HEK293 (cell line): ENCODE data around the gene PPP4R1.

Experiments
- CTCF ChIA-PET: fragments of 350-600 bp; formaldehyde crosslinking; extraction: SDS; loops from one replicate; lab custom pipeline; 2021; ENCODE audit warnings: antibody characterized with exemption; lab: Yijun Ruan, JAX
- POLR2A ChIA-PET: fragments of 300-600 bp; formaldehyde crosslinking; extraction: SDS; loops from one replicate; lab custom pipeline; 2020; ENCODE audit warnings: antibody characterized with exemption, inconsistent platforms; lab: Yijun Ruan, JAX
- H3K27ac ChIP-seq: fragments of 200-500 bp; sonication (Bioruptor generic); 2 replicates; pipeline ENCODE4 v1.5.1; 2014; ENCODE audit warnings: low read depth, low read length, control low read depth, inconsistent platforms; ENCODE audit errors: extremely low read depth
- H3K36me3 ChIP-seq, 2 experiments: fragments of 200-500 bp in 1 of 2; sonication (Bioruptor generic) in 1 of 2; 1 replicate in 1 of 2; 2 replicates in 1 of 2; pipeline ENCODE4 v1.5.1; 2014 to 2017; ENCODE audit warnings: inconsistent platforms in 2 of 2, low read length in 2 of 2; ENCODE audit not compliant: control insufficient read depth in 2 of 2, insufficient read depth in 1 of 2
- H3K4me1 ChIP-seq: fragments of 200-500 bp; sonication (Bioruptor generic); 2 replicates; pipeline ENCODE4 v1.5.1; 2014; ENCODE audit warnings: mild to moderate bottlenecking, low read length, inconsistent platforms; ENCODE audit not compliant: control insufficient read depth, insufficient read depth
- H3K4me3 ChIP-seq: 2 replicates; pipeline ENCODE4 v1.5.1; 2011; ENCODE audit warnings: low read depth, mild to moderate bottlenecking, control low read depth, low read length, moderate library complexity
- H3K9me3 ChIP-seq: fragments of 200-500 bp; sonication (Bioruptor generic); 2 replicates; pipeline ENCODE4 v1.5.1; 2014; ENCODE audit warnings: low read depth, low read length, inconsistent platforms; ENCODE audit not compliant: control insufficient read depth, insufficient read depth
- BCL11A ChIP-seq: fragments of 450-650 bp; formaldehyde crosslinking; IDR thresholded peaks from 2 replicates; pipeline ENCODE4 v1.5.1; 2016; ENCODE audit warnings: low read depth, missing biosample characterization, missing genetic modification characterization
- BCL11B ChIP-seq: fragments of 450-650 bp; formaldehyde crosslinking; IDR thresholded peaks from 2 replicates; pipeline ENCODE4 v1.5.1; 2016; ENCODE audit warnings: low read depth, missing biosample characterization, missing genetic modification characterization
- GFI1B ChIP-seq: fragments of 450-650 bp; formaldehyde crosslinking; IDR thresholded peaks from 2 replicates; pipeline ENCODE4 v1.5.1; 2016; ENCODE audit warnings: missing biosample characterization, missing genetic modification characterization
- YY1 ChIP-seq: fragments of 450-650 bp; formaldehyde crosslinking; IDR thresholded peaks from 2 replicates; pipeline ENCODE4 v1.5.1; 2018; ENCODE audit warnings: missing biosample characterization, missing genetic modification characterization
- ZBTB17 ChIP-seq: fragments of 450-650 bp; formaldehyde crosslinking; IDR thresholded peaks from 2 replicates; pipeline ENCODE4 v1.5.1; 2016; ENCODE audit warnings: missing biosample characterization, missing genetic modification characterization
- ZBTB8A ChIP-seq: fragments of 450-650 bp; formaldehyde crosslinking; IDR thresholded peaks from 2 replicates; pipeline ENCODE4 v1.5.1; 2016; ENCODE audit warnings: missing biosample characterization, missing genetic modification characterization
- ZNF140 ChIP-seq: fragments of 450-650 bp; formaldehyde crosslinking; IDR thresholded peaks from 2 replicates; pipeline ENCODE4 v1.5.1; 2016; ENCODE audit warnings: missing biosample characterization, missing genetic modification characterization
- ZNF157 ChIP-seq: fragments of 450-650 bp; formaldehyde crosslinking; IDR thresholded peaks from 2 replicates; pipeline ENCODE4 v1.5.1; 2016; ENCODE audit warnings: missing biosample characterization, missing genetic modification characterization
- ZNF184 ChIP-seq: fragments of 450-650 bp; IDR thresholded peaks from 2 replicates; pipeline ENCODE4 v1.5.1; 2018; ENCODE audit warnings: missing biosample characterization, mild to moderate bottlenecking, missing genetic modification characterization
- ZNF19 ChIP-seq: fragments of 450-650 bp; formaldehyde crosslinking; IDR thresholded peaks from 2 replicates; pipeline ENCODE4; 2016; ENCODE audit warnings: missing biosample characterization, missing genetic modification characterization, low read depth
- ZNF366 ChIP-seq: fragments of 450-650 bp; formaldehyde crosslinking; conservative IDR thresholded peaks from 2 replicates; pipeline ENCODE4 v1.5.1; 2016; ENCODE audit warnings: missing biosample characterization, missing genetic modification characterization
- ZNF501 ChIP-seq: fragments of 450-650 bp; formaldehyde crosslinking; IDR thresholded peaks from 2 replicates; pipeline ENCODE4 v1.5.1; 2016; ENCODE audit warnings: missing biosample characterization, missing genetic modification characterization
- ZNF529 ChIP-seq: fragments of 450-650 bp; formaldehyde crosslinking; IDR thresholded peaks from 2 replicates; pipeline ENCODE4 v1.5.1; 2017; ENCODE audit warnings: missing genetic modification characterization, missing biosample characterization; ENCODE audit not compliant: insufficient replicate concordance
- ZNF548 ChIP-seq: fragments of 450-650 bp; formaldehyde crosslinking; IDR thresholded peaks from 2 replicates; pipeline ENCODE4 v1.5.1; 2016; ENCODE audit warnings: missing biosample characterization, missing genetic modification characterization
- ZNF610 ChIP-seq: fragments of 450-650 bp; formaldehyde crosslinking; IDR thresholded peaks from 2 replicates; pipeline ENCODE4 v1.5.1; 2016; ENCODE audit warnings: missing biosample characterization, missing genetic modification characterization, borderline replicate concordance
- ZNF621 ChIP-seq: fragments of 450-650 bp; formaldehyde crosslinking; IDR thresholded peaks from 2 replicates; pipeline ENCODE4 v1.5.1; 2017; ENCODE audit warnings: missing biosample characterization, missing genetic modification characterization
- ZNF747 ChIP-seq: fragments of 450-650 bp; formaldehyde crosslinking; IDR thresholded peaks from 2 replicates; pipeline ENCODE4 v1.5.1; 2016; ENCODE audit warnings: missing biosample characterization, missing genetic modification characterization
- ZNF785 ChIP-seq: fragments of 450-650 bp; formaldehyde crosslinking; IDR thresholded peaks from 2 replicates; pipeline ENCODE4 v1.5.1; 2016; ENCODE audit warnings: missing biosample characterization, missing genetic modification characterization
- TF ChIP-seq, protein P1 (sequence below): fragments of 450-650 bp; formaldehyde crosslinking; IDR thresholded peaks from 2 replicates; pipeline ENCODE4 v1.5.1; 2016; ENCODE audit warnings: missing biosample characterization, missing genetic modification characterization
- TF ChIP-seq, protein P2 (sequence below): fragments of 450-650 bp; formaldehyde crosslinking; IDR thresholded peaks from 2 replicates; pipeline ENCODE4 v1.5.1; 2016; ENCODE audit warnings: missing biosample characterization, missing genetic modification characterization
- TF ChIP-seq, protein P3 (sequence below): fragments of 450-650 bp; formaldehyde crosslinking; conservative IDR thresholded peaks from 2 replicates; pipeline ENCODE4 v1.5.1; 2016; ENCODE audit warnings: low read depth, missing biosample characterization, missing genetic modification characterization
- TF ChIP-seq, protein P4 (sequence below): fragments of 450-650 bp; formaldehyde crosslinking; IDR thresholded peaks from 2 replicates; pipeline ENCODE4 v1.5.1; 2016; ENCODE audit warnings: missing biosample characterization, missing genetic modification characterization
- TF ChIP-seq, protein P5 (sequence below): fragments of 450-650 bp; formaldehyde crosslinking; IDR thresholded peaks from 2 replicates; pipeline ENCODE4 v1.5.1; 2016; ENCODE audit warnings: missing biosample characterization, missing genetic modification characterization, borderline replicate concordance
- TF ChIP-seq, protein P6 (sequence below): fragments of 450-650 bp; formaldehyde crosslinking; IDR thresholded peaks from 2 replicates; pipeline ENCODE4 v1.5.1; 2016; ENCODE audit warnings: missing biosample characterization, missing genetic modification characterization

Gene PPP4R1

DNA sequence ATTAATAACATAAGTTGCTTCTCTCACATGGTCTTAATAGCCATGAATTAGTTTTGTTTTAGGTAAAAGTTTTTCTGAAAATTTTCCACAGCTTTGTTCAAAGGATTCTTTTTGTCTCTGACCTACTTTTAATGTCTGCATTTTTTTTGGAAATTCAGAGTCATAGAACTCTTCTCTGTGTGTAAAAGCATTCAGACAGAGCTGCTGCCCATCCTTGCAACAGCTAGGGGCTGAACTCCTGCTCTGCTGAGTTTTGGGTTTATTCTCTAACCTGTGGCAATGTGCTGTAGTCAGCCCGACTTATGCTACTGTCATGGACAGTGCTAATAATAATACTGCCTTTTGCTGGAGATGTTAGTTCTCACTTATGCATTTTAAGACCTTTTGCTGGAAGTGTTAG, 95.0 kb downstream of the PPP4R1 start:
- Histone ChIP-seq H3K4me1 (peaks cover 4% of the 10 kb centered on the region), H3K27ac (no peak overlapping the region), H3K9me3 (no peaks in the 10 kb centered on the region), H3K4me3 (no peak overlapping the region), H3K36me3 (peaks cover 4 to 11% of the 10 kb centered on the region in 2 experiments; a peak in 2 of 3 replicates)
- TF ChIP-seq, protein P1, sequence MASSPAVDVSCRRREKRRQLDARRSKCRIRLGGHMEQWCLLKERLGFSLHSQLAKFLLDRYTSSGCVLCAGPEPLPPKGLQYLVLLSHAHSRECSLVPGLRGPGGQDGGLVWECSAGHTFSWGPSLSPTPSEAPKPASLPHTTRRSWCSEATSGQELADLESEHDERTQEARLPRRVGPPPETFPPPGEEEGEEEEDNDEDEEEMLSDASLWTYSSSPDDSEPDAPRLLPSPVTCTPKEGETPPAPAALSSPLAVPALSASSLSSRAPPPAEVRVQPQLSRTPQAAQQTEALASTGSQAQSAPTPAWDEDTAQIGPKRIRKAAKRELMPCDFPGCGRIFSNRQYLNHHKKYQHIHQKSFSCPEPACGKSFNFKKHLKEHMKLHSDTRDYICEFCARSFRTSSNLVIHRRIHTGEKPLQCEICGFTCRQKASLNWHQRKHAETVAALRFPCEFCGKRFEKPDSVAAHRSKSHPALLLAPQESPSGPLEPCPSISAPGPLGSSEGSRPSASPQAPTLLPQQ (tag by site-specific recombination) = no peak
- TF ChIP-seq BCL11A = no peak
- TF ChIP-seq BCL11B = no peak
- TF ChIP-seq GFI1B (tag by site-specific recombination) = no peak
- TF ChIP-seq, protein P2, sequence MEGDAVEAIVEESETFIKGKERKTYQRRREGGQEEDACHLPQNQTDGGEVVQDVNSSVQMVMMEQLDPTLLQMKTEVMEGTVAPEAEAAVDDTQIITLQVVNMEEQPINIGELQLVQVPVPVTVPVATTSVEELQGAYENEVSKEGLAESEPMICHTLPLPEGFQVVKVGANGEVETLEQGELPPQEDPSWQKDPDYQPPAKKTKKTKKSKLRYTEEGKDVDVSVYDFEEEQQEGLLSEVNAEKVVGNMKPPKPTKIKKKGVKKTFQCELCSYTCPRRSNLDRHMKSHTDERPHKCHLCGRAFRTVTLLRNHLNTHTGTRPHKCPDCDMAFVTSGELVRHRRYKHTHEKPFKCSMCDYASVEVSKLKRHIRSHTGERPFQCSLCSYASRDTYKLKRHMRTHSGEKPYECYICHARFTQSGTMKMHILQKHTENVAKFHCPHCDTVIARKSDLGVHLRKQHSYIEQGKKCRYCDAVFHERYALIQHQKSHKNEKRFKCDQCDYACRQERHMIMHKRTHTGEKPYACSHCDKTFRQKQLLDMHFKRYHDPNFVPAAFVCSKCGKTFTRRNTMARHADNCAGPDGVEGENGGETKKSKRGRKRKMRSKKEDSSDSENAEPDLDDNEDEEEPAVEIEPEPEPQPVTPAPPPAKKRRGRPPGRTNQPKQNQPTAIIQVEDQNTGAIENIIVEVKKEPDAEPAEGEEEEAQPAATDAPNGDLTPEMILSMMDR (tag by site-specific recombination) = no peak
- no peak for TF ChIP-seq ZNF548 (tag by site-specific recombination)
- no peak for TF ChIP-seq ZBTB8A
- TF ChIP-seq YY1 = no peak
- no peak for TF ChIP-seq ZNF19 (tag by site-specific recombination)
- TF ChIP-seq ZNF184 (tag by site-specific recombination) = no peak
- no peak for TF ChIP-seq ZNF501 (tag by site-specific recombination)
- TF ChIP-seq ZNF366 (tag by site-specific recombination) = no peak
- no peak for TF ChIP-seq ZNF140 (tag by site-specific recombination)
- TF ChIP-seq ZNF785 (tag by site-specific recombination) = no peak
- no peak for TF ChIP-seq ZNF157
- TF ChIP-seq, protein P3, sequence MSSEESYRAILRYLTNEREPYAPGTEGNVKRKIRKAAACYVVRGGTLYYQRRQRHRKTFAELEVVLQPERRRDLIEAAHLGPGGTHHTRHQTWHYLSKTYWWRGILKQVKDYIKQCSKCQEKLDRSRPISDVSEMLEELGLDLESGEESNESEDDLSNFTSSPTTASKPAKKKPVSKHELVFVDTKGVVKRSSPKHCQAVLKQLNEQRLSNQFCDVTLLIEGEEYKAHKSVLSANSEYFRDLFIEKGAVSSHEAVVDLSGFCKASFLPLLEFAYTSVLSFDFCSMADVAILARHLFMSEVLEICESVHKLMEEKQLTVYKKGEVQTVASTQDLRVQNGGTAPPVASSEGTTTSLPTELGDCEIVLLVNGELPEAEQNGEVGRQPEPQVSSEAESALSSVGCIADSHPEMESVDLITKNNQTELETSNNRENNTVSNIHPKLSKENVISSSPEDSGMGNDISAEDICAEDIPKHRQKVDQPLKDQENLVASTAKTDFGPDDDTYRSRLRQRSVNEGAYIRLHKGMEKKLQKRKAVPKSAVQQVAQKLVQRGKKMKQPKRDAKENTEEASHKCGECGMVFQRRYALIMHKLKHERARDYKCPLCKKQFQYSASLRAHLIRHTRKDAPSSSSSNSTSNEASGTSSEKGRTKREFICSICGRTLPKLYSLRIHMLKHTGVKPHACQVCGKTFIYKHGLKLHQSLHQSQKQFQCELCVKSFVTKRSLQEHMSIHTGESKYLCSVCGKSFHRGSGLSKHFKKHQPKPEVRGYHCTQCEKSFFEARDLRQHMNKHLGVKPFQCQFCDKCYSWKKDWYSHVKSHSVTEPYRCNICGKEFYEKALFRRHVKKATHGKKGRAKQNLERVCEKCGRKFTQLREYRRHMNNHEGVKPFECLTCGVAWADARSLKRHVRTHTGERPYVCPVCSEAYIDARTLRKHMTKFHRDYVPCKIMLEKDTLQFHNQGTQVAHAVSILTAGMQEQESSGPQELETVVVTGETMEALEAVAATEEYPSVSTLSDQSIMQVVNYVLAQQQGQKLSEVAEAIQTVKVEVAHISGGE (tag by site-specific recombination) = no peak
- no peak for TF ChIP-seq ZNF621 (tag by site-specific recombination)
- TF ChIP-seq, protein P4, sequence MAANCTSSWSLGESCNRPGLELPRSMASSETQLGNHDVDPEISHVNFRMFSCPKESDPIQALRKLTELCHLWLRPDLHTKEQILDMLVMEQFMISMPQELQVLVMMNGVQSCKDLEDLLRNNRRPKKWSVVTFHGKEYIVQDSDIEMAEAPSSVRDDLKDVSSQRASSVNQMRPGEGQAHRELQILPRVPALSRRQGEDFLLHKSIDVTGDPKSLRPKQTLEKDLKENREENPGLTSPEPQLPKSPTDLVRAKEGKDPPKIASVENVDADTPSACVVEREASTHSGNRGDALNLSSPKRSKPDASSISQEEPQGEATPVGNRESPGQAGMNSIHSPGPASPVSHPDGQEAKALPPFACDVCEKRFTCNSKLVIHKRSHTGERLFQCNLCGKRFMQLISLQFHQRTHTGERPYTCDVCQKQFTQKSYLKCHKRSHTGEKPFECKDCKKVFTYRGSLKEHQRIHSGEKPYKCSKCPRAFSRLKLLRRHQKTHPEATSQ = no peak
- no peak for TF ChIP-seq ZBTB17 (tag by site-specific recombination)
- ChIA-PET POLR2A (no interaction called here), CTCF (no interaction called here)

DNA sequence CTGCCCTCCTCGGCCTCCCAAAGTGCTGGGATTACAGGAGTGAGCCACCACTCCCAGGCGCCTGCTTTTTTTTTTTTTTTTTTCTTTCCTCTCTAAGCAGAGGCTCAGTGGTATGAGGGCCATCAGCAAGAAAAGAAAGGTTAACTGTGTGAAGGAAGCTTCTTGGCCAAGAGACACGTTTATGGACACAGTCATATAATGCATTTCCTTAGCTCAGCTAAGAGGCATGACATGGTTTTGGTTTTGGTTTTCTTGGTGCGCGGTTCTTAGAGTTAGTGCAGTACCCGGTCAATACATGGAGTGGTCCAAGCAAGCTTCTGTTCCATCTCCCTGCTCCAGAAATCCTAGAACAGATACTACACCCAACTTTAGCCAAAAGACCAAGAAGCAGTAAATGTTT, 96.5 kb downstream of the PPP4R1 start:
- Histone ChIP-seq H3K4me3 (no peak overlapping the region), H3K27ac (no peak overlapping the region), H3K4me1 (peaks cover 4% of the 10 kb centered on the region), H3K9me3 (no peaks in the 10 kb centered on the region), H3K36me3 (peaks cover 4 to 11% of the 10 kb centered on the region in 2 experiments; a peak in 2 of 3 replicates)
- CTCF ChIA-PET = interaction anchor here (0.5 to 3.4 kb wide), 6 partner anchors 9 to 1034 kb away, joined by 3 to 24 read pairs (median 3); no protein-coding TSS in a partner anchor
- POLR2A ChIA-PET = no interaction called here
- TF ChIP-seq ZNF747 (tag by site-specific recombination) (no peak), ZNF610 (tag by site-specific recombination) (no peak), ZNF529 (tag by site-specific recombination) (no peak)
- TF ChIP-seq, protein P5, sequence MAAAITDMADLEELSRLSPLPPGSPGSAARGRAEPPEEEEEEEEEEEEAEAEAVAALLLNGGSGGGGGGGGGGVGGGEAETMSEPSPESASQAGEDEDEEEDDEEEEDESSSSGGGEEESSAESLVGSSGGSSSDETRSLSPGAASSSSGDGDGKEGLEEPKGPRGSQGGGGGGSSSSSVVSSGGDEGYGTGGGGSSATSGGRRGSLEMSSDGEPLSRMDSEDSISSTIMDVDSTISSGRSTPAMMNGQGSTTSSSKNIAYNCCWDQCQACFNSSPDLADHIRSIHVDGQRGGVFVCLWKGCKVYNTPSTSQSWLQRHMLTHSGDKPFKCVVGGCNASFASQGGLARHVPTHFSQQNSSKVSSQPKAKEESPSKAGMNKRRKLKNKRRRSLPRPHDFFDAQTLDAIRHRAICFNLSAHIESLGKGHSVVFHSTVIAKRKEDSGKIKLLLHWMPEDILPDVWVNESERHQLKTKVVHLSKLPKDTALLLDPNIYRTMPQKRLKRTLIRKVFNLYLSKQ (tag by site-specific recombination) = no peak
- TF ChIP-seq, protein P6, sequence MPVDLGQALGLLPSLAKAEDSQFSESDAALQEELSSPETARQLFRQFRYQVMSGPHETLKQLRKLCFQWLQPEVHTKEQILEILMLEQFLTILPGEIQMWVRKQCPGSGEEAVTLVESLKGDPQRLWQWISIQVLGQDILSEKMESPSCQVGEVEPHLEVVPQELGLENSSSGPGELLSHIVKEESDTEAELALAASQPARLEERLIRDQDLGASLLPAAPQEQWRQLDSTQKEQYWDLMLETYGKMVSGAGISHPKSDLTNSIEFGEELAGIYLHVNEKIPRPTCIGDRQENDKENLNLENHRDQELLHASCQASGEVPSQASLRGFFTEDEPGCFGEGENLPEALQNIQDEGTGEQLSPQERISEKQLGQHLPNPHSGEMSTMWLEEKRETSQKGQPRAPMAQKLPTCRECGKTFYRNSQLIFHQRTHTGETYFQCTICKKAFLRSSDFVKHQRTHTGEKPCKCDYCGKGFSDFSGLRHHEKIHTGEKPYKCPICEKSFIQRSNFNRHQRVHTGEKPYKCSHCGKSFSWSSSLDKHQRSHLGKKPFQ (tag by site-specific recombination) = no peak
- TF ChIP-seq, protein P1 (tag by site-specific recombination) = no peak
